ENCODE results near the gene DENND6A.
"Not testable (repeated sequence)": the region's sequence is repeated elsewhere in the genome, so short reads cannot be mapped to it uniquely, and the experiment has no call there.

Gene DENND6A

GRCh38 chr3:57647292-57647940, 45.5 kb downstream of the DENND6A start:
- DNase-seq: no peak
- Mint-ChIP-seq H3K9me3 (peaks cover 38% of the 10 kb centered on the region), H3K36me3 (ENCODE audit: low read depth) (peaks cover 88% of the 10 kb centered on the region), H3K4me1 (no peaks in the 10 kb centered on the region), H3K27me3 (ENCODE audit: low read depth, poor library complexity) (peaks cover 2% of the 10 kb centered on the region), H3K27ac (peak overlapping the region; percentile 30), H3K4me3 (no peak overlapping the region)
- TF ChIP-seq, protein P1, sequence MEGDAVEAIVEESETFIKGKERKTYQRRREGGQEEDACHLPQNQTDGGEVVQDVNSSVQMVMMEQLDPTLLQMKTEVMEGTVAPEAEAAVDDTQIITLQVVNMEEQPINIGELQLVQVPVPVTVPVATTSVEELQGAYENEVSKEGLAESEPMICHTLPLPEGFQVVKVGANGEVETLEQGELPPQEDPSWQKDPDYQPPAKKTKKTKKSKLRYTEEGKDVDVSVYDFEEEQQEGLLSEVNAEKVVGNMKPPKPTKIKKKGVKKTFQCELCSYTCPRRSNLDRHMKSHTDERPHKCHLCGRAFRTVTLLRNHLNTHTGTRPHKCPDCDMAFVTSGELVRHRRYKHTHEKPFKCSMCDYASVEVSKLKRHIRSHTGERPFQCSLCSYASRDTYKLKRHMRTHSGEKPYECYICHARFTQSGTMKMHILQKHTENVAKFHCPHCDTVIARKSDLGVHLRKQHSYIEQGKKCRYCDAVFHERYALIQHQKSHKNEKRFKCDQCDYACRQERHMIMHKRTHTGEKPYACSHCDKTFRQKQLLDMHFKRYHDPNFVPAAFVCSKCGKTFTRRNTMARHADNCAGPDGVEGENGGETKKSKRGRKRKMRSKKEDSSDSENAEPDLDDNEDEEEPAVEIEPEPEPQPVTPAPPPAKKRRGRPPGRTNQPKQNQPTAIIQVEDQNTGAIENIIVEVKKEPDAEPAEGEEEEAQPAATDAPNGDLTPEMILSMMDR (IDR thresholded peaks at IDR 0.05): no peak

- peaks cover 38% of the 10 kb centered on the region for H3K9me3 Mint-ChIP-seq
- no peak for DNase-seq
- H3K4me3 Mint-ChIP-seq: no peak overlapping the region
- H3K4me1 Mint-ChIP-seq: no peaks in the 10 kb centered on the region
- H3K27me3 Mint-ChIP-seq (ENCODE audit: low read depth, poor library complexity): peaks cover 2% of the 10 kb centered on the region
- H3K36me3 Mint-ChIP-seq (ENCODE audit: low read depth): peaks cover 88% of the 10 kb centered on the region
- TF ChIP-seq, protein P1 (IDR thresholded peaks at IDR 0.05): no peak
- no peak overlapping the region for H3K27ac Mint-ChIP-seq
These were observed 46.2 kb downstream of the DENND6A start for GRCh38 chr3:57646723-57647122.

DNA sequence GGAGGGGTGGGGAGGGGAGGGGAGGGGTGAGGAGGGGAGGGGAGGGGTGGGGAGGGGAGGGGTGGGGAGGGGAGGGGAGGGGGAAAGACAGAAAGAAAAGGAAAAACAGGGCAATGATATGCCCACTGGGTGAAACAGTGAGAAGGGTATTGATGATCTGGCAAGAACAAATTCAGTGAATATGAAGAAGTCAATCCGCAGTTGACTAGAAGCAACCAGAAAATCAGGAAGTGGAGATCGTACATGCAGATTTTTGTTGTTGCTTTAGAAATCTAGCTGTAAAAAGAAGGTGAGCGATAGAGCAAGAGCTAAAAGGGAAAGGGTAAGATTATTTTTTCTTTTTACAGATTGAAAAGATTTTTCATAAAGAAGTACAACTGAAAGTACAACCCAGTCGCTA, 48.1 kb downstream of the DENND6A start:
- Mint-ChIP-seq H3K27me3 (ENCODE audit: low read depth, poor library complexity) (peaks cover 2% of the 10 kb centered on the region), H3K27ac (no peak overlapping the region), H3K4me1 (no peaks in the 10 kb centered on the region), H3K9me3 (peaks cover 24% of the 10 kb centered on the region), H3K36me3 (ENCODE audit: low read depth) (peaks cover 81% of the 10 kb centered on the region), H3K4me3 (no peak overlapping the region)
- TF ChIP-seq, protein P1 (IDR thresholded peaks at IDR 0.05): no peak
- no peak for DNase-seq

DNA sequence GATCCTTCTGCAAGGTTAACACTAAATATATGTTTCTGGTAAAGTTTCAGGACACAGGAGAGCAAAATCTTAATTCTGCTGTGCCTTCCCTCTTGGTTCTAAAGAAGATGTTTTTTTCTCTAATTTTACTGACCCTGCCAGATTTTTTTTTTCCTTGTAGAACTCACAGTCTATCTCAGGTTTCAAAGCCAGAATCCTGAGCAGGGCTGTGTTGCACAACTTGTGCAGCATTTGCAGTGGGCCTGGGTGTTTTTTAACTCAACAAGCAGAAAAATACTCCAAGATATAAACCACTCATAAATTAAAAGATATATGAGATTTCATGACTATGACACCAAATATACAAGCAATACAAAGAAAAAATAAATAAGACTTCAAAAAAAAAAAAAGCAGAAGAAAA, 55.5 kb downstream of the DENND6A start:
- Mint-ChIP-seq H3K9me3 (no peaks in the 10 kb centered on the region), H3K27me3 (ENCODE audit: low read depth, poor library complexity) (no peaks in the 10 kb centered on the region), H3K27ac (peak overlapping the region; percentile 80), H3K4me1 (no peaks in the 10 kb centered on the region), H3K36me3 (ENCODE audit: low read depth) (peaks cover 70% of the 10 kb centered on the region), H3K4me3 (no peak overlapping the region)
- DNase-seq: no peak
- TF ChIP-seq, protein P1 (IDR thresholded peaks at IDR 0.05): no peak

GRCh38 chr3:57634259-57634658, 58.6 kb downstream of the DENND6A start:
- H3K27ac Mint-ChIP-seq; H3K27me3 Mint-ChIP-seq (ENCODE audit: low read depth, poor library complexity); H3K4me1 Mint-ChIP-seq; DNase-seq; H3K4me3 Mint-ChIP-seq; H3K9me3 Mint-ChIP-seq: not testable (repeated sequence)
- peaks cover 69% of the 10 kb centered on the region for H3K36me3 Mint-ChIP-seq (ENCODE audit: low read depth)

GRCh38 chr3:57627976-57628375, 64.9 kb downstream of the DENND6A start:
- no peak for DNase-seq
- Mint-ChIP-seq H3K9me3 (no peaks in the 10 kb centered on the region), H3K36me3 (ENCODE audit: low read depth) (peaks cover 85% of the 10 kb centered on the region), H3K27ac (no peak overlapping the region), H3K4me3 (no peak overlapping the region), H3K4me1 (no peaks in the 10 kb centered on the region), H3K27me3 (ENCODE audit: low read depth, poor library complexity) (no peaks in the 10 kb centered on the region)
- TF ChIP-seq, protein P1 (IDR thresholded peaks at IDR 0.05): no peak
